GM12801 (cell line): ENCODE measurements around the gene PRKAR2A.

Experiments used
- CTCF ChIP-seq: IDR thresholded peaks from one replicate; pipeline ENCODE4 v1.5.1; 2011; ENCODE audit warnings: control low read depth; ENCODE audit not compliant: insufficient read length; ENCODE audit errors: extremely low read depth

Gene PRKAR2A

GRCh38 chr3:48879994-48880377, 32.3 kb upstream of the PRKAR2A start:
- no peak for TF ChIP-seq CTCF

GRCh38 chr3:48879307-48879993, 31.8 kb upstream of the PRKAR2A start:
- TF ChIP-seq CTCF: no peak

- no peak for TF ChIP-seq CTCF
Observed at GRCh38 chr3:48877671-48878070, 30.0 kb upstream of the PRKAR2A start.

GRCh38 chr3:48863122-48863521, 15.4 kb upstream of the PRKAR2A start:
- TF ChIP-seq CTCF: no peak

- no peak for TF ChIP-seq CTCF
Observed at GRCh38 chr3:48859206-48859605, 11.5 kb upstream of the PRKAR2A start.

- no peak for TF ChIP-seq CTCF
Observed at GRCh38 chr3:48858709-48859108, 11.0 kb upstream of the PRKAR2A start.

GRCh38 chr3:48857641-48858040, 10.0 kb upstream of the PRKAR2A start:
- no peak for TF ChIP-seq CTCF
